Stimulated activated CD4-positive, alpha-beta T cell treated with anti-CD3 and anti-CD28 coated beads, TNF-alpha, amount 100 ng/mL, for 24 hours (primary cell): ENCODE data around the gene FSTL4.

Source experiments
- DNase-seq, 3 experiments: peaks; one replicate each; pipeline ENCODE4 v3.0.0-alpha.2; 2020; ENCODE audit warnings: low read depth in 3 of 3

Gene FSTL4

DNA sequence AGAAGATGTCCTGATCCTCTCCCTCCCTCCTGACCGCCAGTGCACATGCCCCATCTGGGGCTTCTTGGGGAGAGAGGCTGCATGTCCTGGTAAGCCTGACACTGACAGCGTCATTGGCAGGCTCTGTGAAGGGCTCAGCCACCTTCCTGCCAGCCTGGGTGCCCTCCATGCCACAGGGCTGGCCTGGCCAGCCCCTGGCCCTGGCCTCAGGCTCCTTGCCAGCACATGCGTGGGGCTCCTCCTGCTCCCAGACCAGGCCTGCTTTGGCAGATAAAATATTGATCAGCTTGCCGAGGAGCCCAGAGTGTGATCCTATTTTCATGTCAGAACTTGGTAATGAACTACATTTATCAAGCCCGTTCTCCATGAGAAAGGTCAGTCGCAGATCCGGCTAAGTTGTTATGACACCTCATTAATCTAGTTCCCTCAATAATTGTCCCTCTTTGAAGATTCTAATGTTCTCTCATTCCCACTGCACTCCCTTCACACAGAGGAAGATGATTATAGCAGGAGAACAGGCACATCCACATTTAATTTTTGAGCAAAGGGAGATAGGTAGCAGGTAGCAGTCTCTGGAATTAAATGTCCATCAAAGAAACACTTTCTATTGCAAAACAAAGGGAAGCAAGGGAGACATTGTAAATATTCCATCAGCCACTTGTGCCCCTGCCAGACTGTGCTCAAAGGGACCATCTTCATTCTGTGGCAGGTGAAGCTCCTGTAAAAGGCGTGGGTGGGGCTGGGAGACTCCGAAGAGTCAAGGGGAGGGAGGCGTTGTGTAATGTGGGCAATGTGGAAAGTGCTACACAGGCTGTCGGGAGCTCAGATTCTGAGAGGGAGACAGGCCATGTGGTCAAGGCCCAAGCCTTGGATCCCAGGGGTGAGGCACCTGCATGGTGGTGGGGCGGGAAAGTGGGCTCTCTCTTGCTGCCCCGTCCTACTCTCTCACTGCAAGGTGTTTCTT, 288.6 kb downstream of the FSTL4 start:
- no peak for DNase-seq

DNA sequence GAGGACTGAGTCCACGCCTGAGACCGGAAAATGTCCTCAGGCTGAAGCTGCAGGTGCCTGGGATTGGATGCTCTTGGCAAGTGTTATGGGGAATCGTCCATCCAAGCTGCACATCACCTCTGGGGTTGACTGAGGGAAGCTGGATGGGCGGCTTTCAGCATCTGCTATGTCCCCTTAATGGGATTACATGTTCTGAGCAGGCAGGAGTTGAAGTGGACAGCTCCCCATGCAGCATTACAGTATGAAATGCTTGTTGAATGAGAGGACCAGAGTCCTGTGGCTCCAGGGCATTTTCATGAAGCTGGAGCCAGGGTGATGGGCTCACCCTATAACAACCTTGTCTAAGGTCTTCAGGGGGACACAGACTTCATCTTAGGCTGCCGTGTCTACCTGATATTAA, 289.6 kb downstream of the FSTL4 start:
- no peak for DNase-seq

DNA sequence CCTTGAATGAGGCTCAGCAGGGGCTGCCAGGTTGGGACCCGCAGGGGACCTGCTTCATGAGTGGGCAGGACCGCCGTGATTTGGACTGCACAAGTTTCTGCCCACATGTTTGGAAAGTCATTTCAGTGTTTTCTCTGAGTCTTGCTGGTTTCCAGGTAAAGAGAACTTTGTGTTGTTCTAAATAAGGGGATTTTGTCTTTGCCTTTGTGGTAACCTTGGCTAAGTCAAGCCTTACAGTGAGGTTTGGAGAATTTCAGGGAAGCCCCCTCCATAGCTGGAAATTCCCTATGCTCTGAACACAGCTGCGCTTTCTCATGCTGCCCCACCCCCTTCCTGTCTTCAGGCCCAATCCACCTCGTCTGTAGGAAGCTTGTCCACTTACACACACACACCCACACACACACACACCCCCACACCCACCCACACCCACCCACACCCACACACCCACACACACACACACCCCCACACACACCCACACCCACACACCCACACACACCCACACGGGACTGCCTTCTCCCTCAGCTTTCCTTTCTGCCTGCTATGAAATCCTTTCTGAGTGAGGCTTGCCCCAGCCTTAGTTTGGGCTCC, 290.4 kb downstream of the FSTL4 start:
- DNase-seq = peak in 1 of 3 experiments; percentile 38

DNA sequence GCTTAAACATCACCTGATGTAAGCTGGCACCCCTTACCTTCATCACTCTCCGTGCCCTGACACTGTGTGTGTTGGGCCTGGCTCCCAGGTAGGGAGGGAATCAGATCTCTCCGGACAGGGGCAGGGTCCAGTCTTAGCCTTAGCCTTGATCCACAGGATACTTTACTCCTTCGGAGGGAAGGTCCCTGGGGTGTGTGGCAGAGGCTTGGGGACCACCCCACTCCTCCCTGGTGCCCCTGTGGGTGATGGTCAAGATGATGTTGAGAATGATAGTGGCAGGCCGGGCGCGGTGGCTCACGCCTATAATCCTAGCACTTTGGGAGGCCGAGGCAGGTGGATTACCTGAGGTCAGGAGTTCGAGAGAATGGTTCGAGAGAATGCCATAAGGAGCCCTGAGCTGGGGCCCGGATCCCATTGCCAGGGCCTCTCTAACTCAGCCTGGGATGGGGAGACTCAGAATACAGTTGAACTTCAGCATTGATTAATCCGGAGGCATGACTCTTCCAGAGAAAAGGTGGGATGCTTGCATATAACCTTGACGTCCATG, 291.0 kb downstream of the FSTL4 start:
- DNase-seq = no peak

DNA sequence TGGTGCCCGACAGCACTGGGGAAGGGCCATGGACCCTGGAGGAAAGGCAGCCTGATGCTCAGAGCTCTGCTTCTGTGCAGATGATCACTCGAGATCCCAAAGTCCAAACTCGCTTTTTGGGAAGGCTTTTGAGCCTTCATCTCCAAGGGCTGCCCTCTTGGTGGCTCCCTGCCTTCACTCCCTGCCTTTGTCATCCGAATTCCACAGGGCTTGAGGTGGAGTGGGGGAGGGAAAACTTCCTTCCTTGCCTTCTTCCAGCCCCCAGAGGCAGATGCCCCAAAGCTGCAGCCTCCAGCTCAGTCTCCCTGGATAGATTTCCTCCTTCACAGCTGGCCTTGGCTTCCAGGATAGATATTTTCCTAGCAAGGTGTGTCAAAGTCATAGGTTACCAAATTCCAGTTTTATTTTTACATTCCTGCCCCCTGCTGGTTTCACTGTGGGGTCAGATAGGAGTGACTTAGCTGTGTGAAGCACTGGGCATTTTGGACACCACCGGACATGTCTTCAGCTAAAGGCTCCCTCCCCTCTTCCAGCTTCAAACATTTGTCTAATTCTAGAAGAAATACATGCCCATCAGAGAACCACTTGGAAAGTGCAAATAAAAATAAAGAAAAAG, 292.3 kb downstream of the FSTL4 start:
- no peak for DNase-seq

DNA sequence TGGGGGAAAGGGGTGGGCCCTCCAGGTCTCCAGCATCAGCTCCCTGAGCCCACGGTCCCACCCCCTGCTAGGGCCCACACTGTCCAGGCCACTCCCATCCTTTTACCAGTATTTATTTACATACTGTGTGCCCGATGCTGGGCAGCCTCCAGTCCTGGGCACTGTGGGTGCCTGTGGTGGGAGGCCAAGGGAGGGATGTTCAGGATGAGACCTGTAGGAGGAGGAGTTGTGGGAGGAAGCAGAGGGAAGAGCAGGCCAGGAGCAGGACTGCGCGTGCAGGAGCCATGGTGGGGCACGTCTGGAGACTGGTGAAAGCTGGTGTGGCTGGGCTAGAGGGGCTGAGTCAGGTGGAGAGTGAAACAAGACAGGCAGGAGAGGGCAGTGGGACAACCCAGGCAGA, 293.1 kb downstream of the FSTL4 start:
- DNase-seq = no peak

DNA sequence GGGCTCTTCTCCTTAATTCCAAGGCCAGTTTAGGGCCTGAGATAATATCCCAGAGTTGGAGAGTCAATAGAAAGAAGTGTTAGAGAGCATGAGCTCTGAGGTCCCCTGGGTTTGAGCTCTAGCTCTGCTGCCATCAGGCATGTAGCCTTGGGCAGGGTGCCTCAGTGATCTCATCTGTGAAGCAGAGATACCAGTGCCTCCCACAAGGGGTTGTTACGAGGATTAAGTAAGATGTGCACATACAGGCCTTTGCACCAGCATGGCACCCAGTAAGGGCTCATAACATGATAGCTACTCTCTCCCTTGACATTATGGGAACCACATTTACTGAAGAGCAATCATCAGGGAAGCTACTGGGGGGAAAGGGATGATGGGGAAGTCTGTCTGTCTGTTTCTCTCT, 294.8 kb downstream of the FSTL4 start:
- DNase-seq = no peak

DNA sequence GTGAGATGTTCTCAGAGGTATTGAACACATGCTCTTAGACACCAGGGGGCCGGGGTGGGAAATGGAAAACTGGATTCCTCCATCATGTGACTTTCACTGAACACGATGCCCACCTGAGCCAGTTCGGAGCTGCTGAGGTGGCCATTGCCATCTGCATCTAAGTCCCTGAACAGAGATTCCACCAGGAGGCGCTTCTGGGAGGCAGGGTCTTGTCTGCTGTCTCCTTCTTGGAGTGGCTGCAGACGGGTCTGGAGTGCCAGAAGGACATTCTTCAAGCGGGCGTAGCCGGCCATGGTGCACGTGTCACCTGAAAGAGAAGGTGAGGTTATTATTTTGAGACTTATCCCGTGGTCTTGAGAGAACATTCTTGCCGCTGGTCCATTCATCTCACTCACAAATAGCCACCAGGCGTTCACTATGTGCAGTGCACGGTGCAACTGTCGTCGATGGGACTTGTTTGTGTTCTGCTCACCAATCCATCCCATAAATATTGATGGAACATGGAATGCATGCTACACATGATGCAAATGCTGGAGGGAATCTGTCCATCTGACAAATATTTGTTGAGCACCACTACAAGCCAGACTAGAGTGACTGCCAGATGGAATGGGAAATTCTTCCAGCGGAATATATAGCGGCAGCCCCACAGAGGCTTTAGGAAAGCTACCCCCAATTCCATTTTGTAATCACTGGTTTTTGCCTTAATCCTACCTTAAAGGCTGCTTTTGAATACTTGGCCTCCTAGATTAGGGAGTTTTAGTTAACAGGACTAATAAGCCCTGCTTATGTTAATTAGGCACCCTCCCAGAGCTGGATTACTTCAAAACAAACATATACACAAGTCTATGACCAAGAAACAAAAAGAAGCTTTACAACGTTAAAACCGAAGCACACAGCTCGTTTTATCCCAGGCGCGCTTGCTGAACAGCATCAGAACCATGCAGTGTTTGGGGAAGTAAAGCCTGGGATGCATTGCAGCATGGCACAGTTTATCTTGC, 295.7 kb downstream of the FSTL4 start:
- no peak for DNase-seq

DNA sequence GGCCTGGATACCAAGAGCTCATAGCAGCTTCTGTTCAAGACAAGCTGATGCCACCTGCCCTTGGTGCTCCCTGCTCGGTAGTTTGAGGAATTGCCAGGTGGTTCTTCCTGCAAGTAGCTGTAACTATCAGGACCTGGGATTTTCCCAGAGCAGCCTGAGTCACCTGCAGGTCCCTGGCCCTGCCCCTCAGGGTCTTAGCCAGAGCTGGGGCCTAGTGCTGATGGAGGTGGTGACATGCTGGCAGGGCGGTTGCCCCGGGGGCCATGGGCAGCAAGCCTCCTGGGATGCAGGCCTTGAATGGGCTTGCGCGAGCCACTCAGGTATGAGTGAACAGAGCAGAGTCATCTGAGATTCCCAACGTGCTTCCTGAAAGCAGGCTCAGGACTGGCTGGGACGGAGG, 298.3 kb downstream of the FSTL4 start:
- DNase-seq = no peak

DNA sequence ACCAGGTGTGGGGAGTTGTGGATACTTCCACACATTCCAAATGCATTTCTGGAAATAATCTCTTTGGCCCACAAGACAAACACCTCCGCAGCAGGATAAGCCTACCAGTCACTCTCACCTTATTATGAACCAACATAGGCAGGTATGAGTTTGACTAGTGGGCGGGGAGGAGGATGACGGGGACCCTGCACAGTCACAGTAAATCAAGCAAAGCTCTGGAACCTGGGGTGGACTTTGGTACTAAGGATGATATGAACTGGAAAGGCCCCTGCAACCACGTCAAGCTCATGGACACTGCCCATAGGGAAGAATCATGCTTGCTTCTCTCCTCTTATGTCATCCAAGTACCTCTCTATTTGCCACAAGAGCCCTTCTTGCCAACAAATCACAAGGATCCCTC, 301.2 kb downstream of the FSTL4 start:
- no peak for DNase-seq

DNA sequence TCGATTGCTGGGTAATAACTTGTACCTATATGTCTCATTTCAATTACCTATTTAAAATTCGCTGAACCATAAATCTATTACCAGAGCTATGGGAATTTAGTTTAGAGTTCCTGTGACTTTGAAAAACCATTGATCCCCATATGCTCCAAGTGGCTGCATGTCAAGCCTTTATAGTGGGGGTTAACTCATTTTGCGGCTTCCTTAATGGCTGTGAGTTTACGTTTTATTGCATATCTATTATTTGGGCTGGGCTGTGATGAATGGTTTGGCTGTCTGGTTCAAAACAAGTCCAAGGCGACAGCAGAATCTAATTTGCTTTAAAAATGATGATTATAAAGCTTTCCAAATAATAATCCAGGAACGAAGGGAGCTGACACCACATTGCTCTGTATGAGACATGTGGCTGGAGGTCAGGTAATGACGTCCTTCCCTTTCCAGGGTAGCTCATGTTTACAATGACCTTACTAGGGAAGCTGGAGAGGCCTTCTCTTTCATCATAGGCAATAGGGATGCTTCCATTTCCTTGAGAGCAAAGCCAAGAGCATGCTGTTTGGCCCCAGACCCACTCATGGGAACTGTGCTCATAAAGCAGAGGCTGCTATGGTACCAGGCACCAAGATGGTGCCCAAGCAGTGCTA, 302.2 kb downstream of the FSTL4 start:
- DNase-seq = no peak

DNA sequence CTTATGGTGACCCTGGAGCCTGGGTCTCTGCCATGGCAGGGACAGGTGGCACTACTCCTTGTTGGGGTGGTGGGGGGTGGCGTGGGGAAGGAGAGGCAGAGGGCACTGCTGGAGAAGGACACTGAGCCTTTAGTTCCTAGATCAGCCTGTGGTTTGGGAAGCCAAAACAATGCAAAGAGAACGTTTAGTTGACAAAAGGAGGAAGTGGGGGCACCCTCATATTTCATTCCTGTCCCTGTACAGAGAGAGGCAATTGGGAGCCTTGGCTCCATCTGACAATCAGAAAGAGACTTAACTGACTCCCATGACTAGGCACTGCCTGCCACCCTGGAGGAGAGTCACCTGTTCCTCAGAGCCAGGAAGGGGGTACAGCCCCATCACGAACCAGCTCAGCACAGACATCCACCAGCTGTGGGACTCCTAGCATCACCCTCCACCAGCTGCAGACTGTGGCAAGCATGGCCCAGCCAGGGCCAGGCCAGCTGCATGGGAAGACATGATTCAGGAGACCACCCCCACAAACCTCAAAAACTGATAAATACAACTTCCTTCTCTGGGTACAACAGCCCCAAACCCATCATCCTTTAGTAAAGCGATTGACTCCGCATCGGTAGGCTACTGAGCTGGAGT, 303.1 kb downstream of the FSTL4 start:
- no peak for DNase-seq

DNA sequence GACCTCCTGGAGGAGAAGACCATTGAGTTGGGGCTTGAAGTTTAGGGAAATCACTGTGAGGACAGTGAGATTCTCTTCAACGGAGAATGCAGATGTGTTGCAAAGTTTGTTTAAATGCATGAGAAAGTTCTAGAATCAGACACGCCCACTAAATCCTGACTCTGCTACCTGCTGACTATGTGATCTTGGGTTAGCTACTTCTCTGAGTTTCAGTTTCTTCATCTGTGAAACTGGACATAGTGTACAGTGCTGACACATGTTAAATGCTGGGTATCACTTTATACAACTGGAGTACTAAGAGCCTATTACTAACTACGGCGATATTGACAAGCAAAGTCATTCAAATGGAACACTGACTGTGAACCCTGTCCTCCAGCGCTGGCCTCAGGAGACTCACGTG, 305.1 kb downstream of the FSTL4 start:
- DNase-seq = no peak

DNA sequence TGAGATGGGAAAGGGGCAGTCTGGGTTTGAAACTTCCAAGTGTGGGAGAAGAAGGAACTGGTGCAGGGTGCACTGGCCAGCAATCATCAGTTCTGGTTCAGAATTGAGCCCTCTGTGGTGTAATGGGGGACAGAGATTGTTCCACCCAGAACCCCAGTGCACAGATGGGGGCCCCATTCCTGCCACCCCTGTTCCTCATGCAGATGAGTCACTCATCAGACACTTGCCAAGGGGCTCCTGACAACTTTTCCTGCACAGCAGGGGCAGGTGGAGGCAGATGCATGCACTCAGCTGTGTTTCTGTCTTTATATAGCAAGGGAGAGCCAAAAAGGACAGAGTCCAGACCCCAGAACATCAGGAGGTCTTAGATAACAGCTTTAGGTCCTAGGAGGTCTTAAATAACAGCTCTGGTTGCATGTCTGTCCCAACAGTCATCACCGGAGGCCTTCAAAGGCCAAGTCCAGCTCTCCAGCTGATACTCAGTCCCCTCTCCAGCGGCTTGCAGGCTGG, 307.6 kb downstream of the FSTL4 start:
- no peak for DNase-seq

DNA sequence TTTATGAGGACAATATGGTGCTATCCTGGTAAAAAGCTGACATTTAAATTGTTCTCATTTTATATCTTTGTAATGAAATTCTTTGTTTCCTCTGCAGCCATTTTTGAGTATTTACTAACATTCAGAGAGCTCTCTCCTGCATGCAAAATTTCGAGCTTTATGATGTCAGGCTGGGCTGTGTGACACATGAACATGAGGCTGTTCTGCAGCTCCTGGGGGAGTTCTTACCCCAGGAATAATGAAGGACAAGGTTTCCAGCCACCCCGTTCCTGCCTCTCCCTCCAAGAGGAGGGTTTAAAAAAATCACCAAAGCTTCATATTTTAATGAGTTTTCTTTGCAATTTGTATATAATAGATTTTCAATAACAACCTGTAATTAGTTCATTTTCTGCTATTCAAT, 308.2 kb downstream of the FSTL4 start:
- DNase-seq = no peak

DNA sequence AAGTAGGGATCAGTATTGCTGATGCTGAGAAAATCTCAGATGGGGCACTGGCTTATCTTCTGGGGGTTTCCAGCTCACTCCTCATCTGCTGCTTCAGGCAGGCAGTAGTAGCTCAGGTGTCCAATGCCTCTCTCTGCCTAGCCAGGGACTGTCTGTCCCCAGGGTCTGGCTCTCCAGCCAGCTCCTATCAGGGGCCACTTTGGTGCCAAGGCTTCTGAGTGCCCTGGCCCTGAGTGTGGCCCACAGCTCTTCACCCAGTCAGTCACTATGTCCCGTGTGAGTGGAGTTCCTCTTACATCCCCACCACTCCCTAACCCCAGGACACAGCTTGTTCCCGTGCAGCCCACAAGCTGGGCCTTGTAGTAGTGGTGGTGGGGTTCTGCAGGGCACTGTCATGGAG, 309.0 kb downstream of the FSTL4 start:
- no peak for DNase-seq

DNA sequence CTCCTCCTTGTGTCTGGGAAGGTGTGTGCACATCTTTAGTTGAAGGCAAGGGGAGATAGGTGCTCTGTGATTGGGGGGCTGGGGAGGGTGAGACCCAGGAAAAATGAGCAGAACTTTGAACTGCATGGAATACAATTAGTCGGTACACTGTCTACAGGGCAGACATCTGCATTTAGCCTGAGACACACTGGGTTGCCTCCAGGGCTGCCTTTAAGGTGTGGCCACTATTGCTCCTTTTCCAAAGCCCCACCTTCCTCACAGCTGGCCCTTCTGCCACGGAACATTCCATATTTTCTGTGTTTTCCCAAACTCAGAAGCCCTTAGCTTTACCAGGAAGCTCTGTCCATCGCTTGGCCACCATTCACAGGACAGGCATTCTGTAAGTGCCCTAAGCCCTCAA, 312.6 kb downstream of the FSTL4 start:
- DNase-seq = no peak

DNA sequence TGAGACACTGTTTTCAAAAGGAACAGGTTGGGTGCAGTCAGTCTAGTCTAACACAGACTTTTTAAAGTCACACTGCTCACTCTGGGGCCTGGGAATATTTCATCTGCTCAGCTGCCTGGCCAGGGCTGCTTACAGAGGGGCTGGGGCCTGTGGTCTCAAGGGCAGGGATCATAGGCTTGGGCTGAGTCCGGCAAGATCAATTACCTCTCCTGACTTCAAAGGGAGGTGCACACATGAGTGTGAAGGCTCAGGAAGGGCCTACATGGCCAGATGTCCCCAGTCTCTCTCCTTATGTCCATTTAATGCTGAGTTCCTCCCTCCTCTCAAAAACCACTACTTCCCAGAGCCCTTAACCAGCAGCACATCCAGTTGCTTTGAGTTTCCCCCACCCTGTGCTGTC, 313.3 kb downstream of the FSTL4 start:
- no peak for DNase-seq

DNA sequence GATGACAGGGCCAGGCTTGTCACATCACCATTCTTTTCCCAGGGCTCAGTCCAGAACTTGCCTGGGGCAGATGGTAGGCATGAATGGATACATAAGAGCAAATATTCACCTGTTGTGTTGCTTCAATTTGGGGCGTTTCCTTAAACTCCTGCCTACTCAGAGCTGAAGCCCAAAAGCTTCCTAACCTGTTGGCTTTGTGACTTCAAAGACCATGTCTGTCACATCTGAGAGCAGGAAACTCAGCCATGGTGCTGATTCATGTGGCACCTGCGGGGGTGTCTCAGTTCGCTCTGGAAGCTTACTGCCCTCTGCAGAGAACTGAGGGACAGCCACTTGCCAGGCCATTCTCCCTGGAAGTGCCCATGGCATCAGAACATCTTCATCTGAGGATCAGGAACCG, 313.9 kb downstream of the FSTL4 start:
- DNase-seq = peak in 1 of 3 experiments; percentile 25

DNA sequence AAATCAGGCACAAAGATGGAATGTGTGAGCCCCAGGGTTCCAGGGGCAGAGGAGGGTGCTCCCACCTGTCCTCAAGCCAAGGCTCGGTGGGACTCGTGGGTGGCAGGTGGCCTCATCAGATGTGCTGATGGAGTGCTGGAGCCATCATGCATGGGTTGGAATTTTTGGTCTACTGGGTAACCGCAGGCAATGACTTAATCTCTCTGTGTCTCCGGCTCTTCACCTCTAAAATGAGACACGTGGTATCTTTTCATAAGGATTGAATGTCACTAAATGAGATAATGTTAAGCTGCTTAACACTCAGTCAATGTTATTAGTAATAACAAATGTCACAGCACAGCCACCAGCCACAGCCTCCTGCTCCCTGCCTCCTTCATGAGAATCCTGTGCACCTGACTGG, 315.0 kb downstream of the FSTL4 start:
- no peak for DNase-seq
